GM04503 (cell line): ENCODE data around the gene SCG3.

Source experiments
- DNase-seq: peaks from one replicate; pipeline ENCODE4 v3.0.0-alpha.2; 2012; ENCODE audit warnings: low read depth

SCG3 gene

GRCh38 chr15:51758645-51759044, 77.3 kb downstream of the SCG3 start:
- peak; percentile 31 for DNase-seq

- peak; percentile 82 for DNase-seq
Observed at GRCh38 chr15:51759557-51760070, 78.3 kb downstream of the SCG3 start.

GRCh38 chr15:51760805-51761204, 79.5 kb downstream of the SCG3 start:
- DNase-seq = no peak

GRCh38 chr15:51765751-51766150, 84.4 kb downstream of the SCG3 start:
- no peak for DNase-seq

- no peak for DNase-seq
Observed at GRCh38 chr15:51766341-51766740, 85.0 kb downstream of the SCG3 start.

- DNase-seq = no peak
Observed at GRCh38 chr15:51768018-51768417, 86.7 kb downstream of the SCG3 start.
